A549 (cell line): ENCODE results near the gene DENND6A. TPM values are rescaled to one million over a fixed set of nuclear protein-coding genes. Genes with fewer than 3 reads are reported as not detected.

Experiments
- ATAC-seq, 2 experiments: fragments of 200-7000 bp in 1 of 2; fragments of >200 bp in 1 of 2; cut with Nextera tagmentation in 1 of 2; cut with Tn5 transposase in 1 of 2; 3 replicates each; pipeline versions ENCODE4 v1.8.0 to v1.9.1; 2018 to 2020; ENCODE audit warnings: mild to moderate bottlenecking in 1 of 2, moderate library complexity in 1 of 2
- CTCF ChIA-PET: fragments of 300-600 bp; sonication (Branson Sonifier 250); formaldehyde crosslinking; extraction: SDS; loops from one replicate; lab custom pipeline; 2021; ENCODE audit warnings: antibody characterized with exemption, inconsistent platforms; lab: Yijun Ruan, JAX
- POLR2A ChIA-PET: fragments of 350-600 bp; formaldehyde crosslinking; extraction: SDS; loops from one replicate; lab custom pipeline; 2021; ENCODE audit warnings: antibody characterized with exemption, inconsistent platforms; lab: Yijun Ruan, JAX
- DNase-seq, 2 experiments: peaks; one replicate each; pipeline versions ENCODE4 v3.0.0 to v3.0.0-alpha.2; 2011 to 2016; ENCODE audit warnings: low read depth in 1 of 2, low spot score in 1 of 2
- FAIRE-seq: peaks from 2 replicates; lab custom pipeline; 2011; peaks lifted over from hg19 to GRCh38; lab: Jason Lieb, UNC
- H3K27ac ChIP-seq, 2 experiments: fragments of >200 bp; sonication (Bioruptor Twin); formaldehyde crosslinking; 3 replicates each; pipeline ENCODE4 v1.5.1; 2016 to 2017
- H3K4me1 ChIP-seq: fragments of >200 bp; sonication (Bioruptor Twin); formaldehyde crosslinking; 3 replicates; pipeline ENCODE4 v1.6.1; 2016
- H3K4me2 ChIP-seq: fragments of >200 bp; sonication (Bioruptor Twin); formaldehyde crosslinking; 3 replicates; pipeline ENCODE4 v1.6.1; 2016
- H3K4me3 ChIP-seq: fragments of >200 bp; sonication (Bioruptor Twin); formaldehyde crosslinking; 3 replicates; pipeline ENCODE4 v1.5.1; 2016
- H3K9me3 ChIP-seq: fragments of >200 bp; sonication (Bioruptor Twin); formaldehyde crosslinking; 3 replicates; pipeline ENCODE4 v1.6.1; 2016
- ATOH8 ChIP-seq: fragments of 250-450 bp; sonication (Bioruptor Pico); IDR thresholded peaks from 2 replicates; pipeline ENCODE4 v1.5.0; 2020; ENCODE audit warnings: low read depth, mild to moderate bottlenecking, moderate library complexity
- BCL3 ChIP-seq: fragments of >200 bp; sonication (Bioruptor Twin); formaldehyde crosslinking; IDR thresholded peaks from 3 replicates; pipeline ENCODE4 v1.6.1; 2016
- BHLHE40 ChIP-seq: IDR thresholded peaks from 2 replicates; pipeline ENCODE4 v1.6.1; 2012; ENCODE audit warnings: low read depth, low read length, inconsistent platforms
- CBX8 ChIP-seq: fragments of 200-600 bp; sonication (generic); IDR thresholded peaks from 2 replicates; pipeline ENCODE4 v1.6.1; 2016
- CEBPB ChIP-seq, 2 experiments: fragments of >200 bp in 1 of 2; sonication (Bioruptor Twin) in 1 of 2; formaldehyde crosslinking in 1 of 2; IDR thresholded peaks; 2 replicates each; pipeline ENCODE4 v1.6.1; 2012 to 2016
- CHD4 ChIP-seq: fragments of 200-600 bp; sonication (generic); IDR thresholded peaks from 2 replicates; pipeline ENCODE4 v1.6.1; 2016; ENCODE audit warnings: antibody characterized with exemption, mild to moderate bottlenecking, borderline replicate concordance
- E2F6 ChIP-seq: IDR thresholded peaks from 2 replicates; pipeline ENCODE4 v1.6.1; 2012; ENCODE audit warnings: low read depth, borderline replicate concordance
- EHF ChIP-seq: fragments of 250-450 bp; sonication (Bioruptor Pico); IDR thresholded peaks from 2 replicates; pipeline ENCODE4 v1.5.0; 2020; ENCODE audit warnings: mild to moderate bottlenecking
- ELK1 ChIP-seq: fragments of 150-350 bp; IDR thresholded peaks from 2 replicates; pipeline ENCODE4 v1.6.1; 2014; ENCODE audit warnings: low read depth, mild to moderate bottlenecking, low read length
- EP300 ChIP-seq, 2 experiments: fragments of >200 bp; sonication (Bioruptor Twin); formaldehyde crosslinking; IDR thresholded peaks; 2 replicates in 1 of 2; 3 replicates in 1 of 2; pipeline ENCODE4 v1.6.1; 2016 to 2017
- FOSL2 ChIP-seq, 2 experiments: fragments of 450-650 bp in 1 of 2; fragments of >200 bp in 1 of 2; sonication (Bioruptor Twin) in 1 of 2; formaldehyde crosslinking; IDR thresholded peaks; 2 replicates each; pipeline versions ENCODE4 v1.5.0 to v1.6.1; 2016 to 2020; ENCODE audit warnings: mild to moderate bottlenecking in 1 of 2, moderate library complexity in 1 of 2
- HDAC2 ChIP-seq: fragments of 200-600 bp; sonication (generic); IDR thresholded peaks from 2 replicates; pipeline ENCODE4 v1.6.1; 2016
- HEYL ChIP-seq: fragments of 250-450 bp; sonication (Bioruptor Pico); IDR thresholded peaks from 2 replicates; pipeline ENCODE4 v1.8.0; 2021; ENCODE audit warnings: mild to moderate bottlenecking, moderate library complexity
- HMGXB4 ChIP-seq: fragments of 250-450 bp; sonication (Bioruptor Pico); IDR thresholded peaks from 2 replicates; pipeline ENCODE4 v1.5.0; 2021; ENCODE audit warnings: mild to moderate bottlenecking, moderate library complexity, borderline replicate concordance
- JUNB ChIP-seq: fragments of >200 bp; sonication (Bioruptor Twin); formaldehyde crosslinking; IDR thresholded peaks from 2 replicates; pipeline ENCODE4 v1.6.1; 2016
- KDM5A ChIP-seq: fragments of 200-600 bp; sonication (generic); IDR thresholded peaks from 2 replicates; pipeline ENCODE4 v1.6.1; 2016; ENCODE audit warnings: antibody characterized with exemption, mild to moderate bottlenecking
- MAFK ChIP-seq: fragments of 450-650 bp; IDR thresholded peaks from 2 replicates; pipeline ENCODE4 v1.6.1; 2014; ENCODE audit not compliant: partially characterized antibody
- MYC ChIP-seq: IDR thresholded peaks from 2 replicates; pipeline ENCODE4 v1.6.1; 2012; ENCODE audit warnings: mild to moderate bottlenecking, inconsistent platforms, low read length, improper control_type of control experiment, borderline replicate concordance
- NFE2L2 ChIP-seq: fragments of 150-350 bp; conservative IDR thresholded peaks from 2 replicates; pipeline ENCODE4 v1.6.1; 2014; ENCODE audit warnings: low read length
- NR3C1 ChIP-seq: fragments of >200 bp; sonication (Bioruptor Twin); formaldehyde crosslinking; IDR thresholded peaks from 3 replicates; pipeline ENCODE4 v1.6.1; 2017
- PHF8 ChIP-seq: fragments of 200-600 bp; sonication (generic); IDR thresholded peaks from 2 replicates; pipeline ENCODE4 v1.6.1; 2016; ENCODE audit warnings: low read depth, mild to moderate bottlenecking, antibody characterized with exemption, moderate library complexity, borderline replicate concordance
- POLR2A ChIP-seq: IDR thresholded peaks from 2 replicates; pipeline ENCODE4 v1.6.1; 2012; ENCODE audit warnings: mild to moderate bottlenecking, low read length
- RAD21 ChIP-seq, 2 experiments: fragments of >200 bp in 1 of 2; sonication (Bioruptor Twin) in 1 of 2; formaldehyde crosslinking in 1 of 2; IDR thresholded peaks in 1 of 2; conservative IDR thresholded peaks in 1 of 2; 2 replicates in 1 of 2; 3 replicates in 1 of 2; pipeline ENCODE4 v1.6.1; 2012 to 2018; ENCODE audit warnings: inconsistent platforms in 1 of 2
- REST ChIP-seq: fragments of 200-600 bp; sonication (generic); IDR thresholded peaks from 2 replicates; pipeline ENCODE4 v1.6.1; 2016; ENCODE audit warnings: antibody characterized with exemption, mild to moderate bottlenecking, moderate library complexity
- RFX5 ChIP-seq: fragments of 450-650 bp; IDR thresholded peaks from 2 replicates; pipeline ENCODE4 v1.7.1; 2014; ENCODE audit warnings: antibody characterized with exemption, mild to moderate bottlenecking, moderate library complexity
- RNF2 ChIP-seq: fragments of 200-600 bp; sonication (generic); IDR thresholded peaks from 2 replicates; pipeline ENCODE4 v1.6.1; 2016; ENCODE audit warnings: low read depth, mild to moderate bottlenecking, antibody characterized with exemption, moderate library complexity, borderline replicate concordance
- TFCP2L1 ChIP-seq: fragments of 250-450 bp; sonication (Bioruptor Pico); IDR thresholded peaks from 2 replicates; pipeline ENCODE4 v1.5.0; 2021; ENCODE audit warnings: mild to moderate bottlenecking
- TP53 ChIP-seq: fragments of 250-450 bp; sonication (Bioruptor Pico); IDR thresholded peaks from 2 replicates; pipeline ENCODE4 v1.5.0; 2021; ENCODE audit warnings: mild to moderate bottlenecking, moderate library complexity
- ZNF302 ChIP-seq: fragments of 250-450 bp; sonication (Bioruptor Pico); IDR thresholded peaks from 2 replicates; pipeline ENCODE4 v1.9.0; 2021; ENCODE audit warnings: inconsistent platforms, mild to moderate bottlenecking, moderate library complexity
- ZSCAN20 ChIP-seq: fragments of 250-450 bp; sonication (Bioruptor Pico); IDR thresholded peaks from 2 replicates; pipeline ENCODE4 v1.8.0; 2022; ENCODE audit warnings: mild to moderate bottlenecking, moderate library complexity
- WGBS: methylation state at CpG from one replicate; pipeline ENCODE4 v1.1.6; 2017; ENCODE audit errors: missing lambda C conversion rate; 5-methylcytosine and 5-hydroxymethylcytosine counted together
- polyA minus RNA-seq: library from RNA; depleted of rRNA, polyadenylated mRNA; stranded (reverse); fragments of >200 nt; gene quantifications from 2 replicates; pipeline ENCODE4 v1.2.3, GENCODE V29; 2011; rRNA and poly(A)+ RNA removed
- polyA plus RNA-seq, 4 experiments: library from polyadenylated mRNA; depleted of rRNA in 3 of 4; stranded (reverse); fragments of >200 nt; fragmentation: RNase III in 1 of 4; extraction: RNeasy Plus Mini Kit Qiagen cat#74134 plus additional on column Dnase treatment in 1 of 4; gene quantifications; 2 replicates in 3 of 4; 3 replicates in 1 of 4; pipeline ENCODE4 v1.2.3, GENCODE V29; 2011 to 2017

Gene DENND6A
- polyA plus RNA-seq (2011; rRNA removed) (15.8 and 18.1 TPM in 2 replicates), polyA plus RNA-seq (2017; fragmentation: RNase III; extraction: RNeasy Plus Mini Kit Qiagen cat#74134 plus additional on column Dnase treatment) (5.4 to 6.7 TPM (median 5.9 TPM) in 3 replicates), polyA minus RNA-seq (16.4 and 18.1 TPM in 2 replicates)
- 2.6 and 3.3 TPM in 2 replicates for polyA plus RNA-seq (2012; cell fraction: cytosol; rRNA removed)
- 2.1 and 4.8 TPM in 2 replicates for polyA plus RNA-seq (2012; cell fraction: nucleus; rRNA removed)

GRCh38 chr3:57692396-57693147, at the start of gene DENND6A:
DENND6A (minus strand) TSS chr3:57693077; CDS start chr3:57693018, 59 bp downstream.
- no peaks in the 10 kb centered on the region for H3K9me3 ChIP-seq
- ATAC-seq (peak; percentile 98), FAIRE-seq (no peak), DNase-seq (peak; percentile 84 to 89)
- H3K4me1 ChIP-seq, result peaks cover 21% of the 10 kb centered on the region; the same call in 2 of the 3 replicates
- peak within 1 kb of the TSS; percentile 76 for H3K4me2 ChIP-seq
- WGBS, result 0% methylated on average over 14 of the region's 71 CpGs
- CTCF ChIA-PET, result interaction anchor here (1.1 kb wide), 1 partner anchor 13 kb away, joined by 3 read pairs; no protein-coding TSS in a partner anchor
- POLR2A ChIA-PET, result interaction anchor here (0.6 to 1.7 kb wide), 6 partner anchors 10 to 95 kb away, joined by 3 to 15 read pairs (median 4); partner anchors contain the start of genes ARF4 and SLMAP
- peak within 1 kb of the TSS; percentile 62 for H3K4me3 ChIP-seq
- H3K27ac ChIP-seq, result peak within 1 kb of the TSS; percentile 93 to 99
- TF ChIP-seq ELK1 (no peak), REST (peak; percentile 27; the same call in 1 of the 2 replicates), POLR2A (peak; percentile 69), RAD21 (conservative IDR thresholded peaks at IDR 0.05 in 1 of 2, IDR thresholded peaks at IDR 0.05 in 1 of 2) (no peak), BHLHE40 (no peak), MAFK (no peak), ATOH8 (no peak), MYC (no peak), TFCP2L1 (CRISPR knock-in tag) (no peak), EHF (CRISPR knock-in tag) (no peak), RNF2 (no peak), NR3C1 (no peak), JUNB (no peak), HEYL (CRISPR knock-in tag) (no peak), CEBPB (IDR thresholded peaks at IDR 0.05) (no peak), CBX8 (no peak), ZNF302 (CRISPR knock-in tag) (no peak), FOSL2 (IDR thresholded peaks at IDR 0.05) (no peak), FOSL2 (CRISPR knock-in tag; IDR thresholded peaks at IDR 0.05) (peak; percentile 34), CHD4 (no peak), NFE2L2 (no peak), ZSCAN20 (CRISPR knock-in tag) (no peak), BCL3 (peak; percentile 87; the same call in 2 of the 3 replicates), PHF8 (peak; percentile 95), HMGXB4 (CRISPR knock-in tag) (no peak), KDM5A (no peak), HDAC2 (no peak), RFX5 (no peak), E2F6 (0 out of 2 replicates have a peak, but pooled peaks have one; percentile 23), TP53 (no peak), EP300 (IDR thresholded peaks at IDR 0.05) (no peak)
